ENCODE data around the gene CASP9.

The CASP9 gene

GRCh38 chr1:15546641-15547040, 22.6 kb upstream of the CASP9 start:
- TF ChIP-seq, protein P1, sequence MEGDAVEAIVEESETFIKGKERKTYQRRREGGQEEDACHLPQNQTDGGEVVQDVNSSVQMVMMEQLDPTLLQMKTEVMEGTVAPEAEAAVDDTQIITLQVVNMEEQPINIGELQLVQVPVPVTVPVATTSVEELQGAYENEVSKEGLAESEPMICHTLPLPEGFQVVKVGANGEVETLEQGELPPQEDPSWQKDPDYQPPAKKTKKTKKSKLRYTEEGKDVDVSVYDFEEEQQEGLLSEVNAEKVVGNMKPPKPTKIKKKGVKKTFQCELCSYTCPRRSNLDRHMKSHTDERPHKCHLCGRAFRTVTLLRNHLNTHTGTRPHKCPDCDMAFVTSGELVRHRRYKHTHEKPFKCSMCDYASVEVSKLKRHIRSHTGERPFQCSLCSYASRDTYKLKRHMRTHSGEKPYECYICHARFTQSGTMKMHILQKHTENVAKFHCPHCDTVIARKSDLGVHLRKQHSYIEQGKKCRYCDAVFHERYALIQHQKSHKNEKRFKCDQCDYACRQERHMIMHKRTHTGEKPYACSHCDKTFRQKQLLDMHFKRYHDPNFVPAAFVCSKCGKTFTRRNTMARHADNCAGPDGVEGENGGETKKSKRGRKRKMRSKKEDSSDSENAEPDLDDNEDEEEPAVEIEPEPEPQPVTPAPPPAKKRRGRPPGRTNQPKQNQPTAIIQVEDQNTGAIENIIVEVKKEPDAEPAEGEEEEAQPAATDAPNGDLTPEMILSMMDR (IDR thresholded peaks at IDR 0.05): no peak
- Histone ChIP-seq H3K27ac (no peak overlapping the region), H3K27me3 (no peaks in the 10 kb centered on the region), H3K36me3 (peaks cover 86% of the 10 kb centered on the region), H3K9me3 (no peaks in the 10 kb centered on the region), H3K4me1 (ENCODE audit: control insufficient read depth in 1 of 2, insufficient read depth in 1 of 2, low read depth in 1 of 2, low read length in 1 of 2) (no peaks in the 10 kb centered on the region), H3K4me3 (ENCODE audit: low read depth in 1 of 2, low read length in 1 of 2) (no peak overlapping the region)

DNA sequence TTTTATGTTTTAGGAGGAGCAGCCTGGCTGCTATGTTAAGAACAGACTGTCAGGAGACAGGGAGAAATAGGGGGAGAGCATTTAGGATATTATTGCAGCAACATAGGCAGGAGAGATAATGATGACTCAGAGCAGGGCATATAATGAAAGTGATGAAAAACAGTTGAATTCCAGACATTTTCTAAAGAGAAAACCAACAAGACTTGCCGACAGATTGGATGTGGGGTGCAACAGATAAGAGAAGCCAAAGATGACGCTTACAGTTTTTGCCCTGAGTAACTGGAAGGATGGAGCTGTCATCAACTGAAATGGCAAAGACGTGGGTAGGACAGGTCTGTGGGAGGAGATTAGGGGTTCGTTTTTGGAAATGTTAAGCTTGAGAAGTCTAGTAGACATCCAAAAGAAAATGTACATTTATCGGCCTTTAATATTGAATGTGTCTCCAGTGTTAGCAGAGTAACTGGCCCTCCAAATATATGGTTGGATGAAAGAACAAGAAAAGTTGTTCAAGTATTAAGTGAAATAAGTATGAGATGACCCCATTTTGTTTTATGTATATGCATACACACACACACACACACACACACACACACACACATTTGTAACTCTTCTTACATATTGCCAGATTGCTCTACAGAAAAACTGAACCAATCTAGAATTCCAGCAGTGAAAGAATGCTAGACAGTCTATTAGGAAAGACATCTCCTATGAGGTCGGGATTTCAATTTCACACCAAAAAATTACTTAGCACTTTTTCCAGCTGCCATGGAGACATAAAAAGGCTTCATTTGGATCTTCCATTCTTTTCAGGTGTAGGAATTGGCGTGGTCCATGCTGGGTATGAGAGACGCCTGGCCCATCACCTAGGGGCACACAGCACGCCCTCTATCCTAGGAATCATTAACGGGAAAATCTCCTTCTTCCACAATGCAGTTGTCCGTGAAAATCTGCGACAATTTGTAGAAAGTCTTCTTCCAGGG, 19.9 kb upstream of the CASP9 start:
- H3K4me1 ChIP-seq (ENCODE audit: control insufficient read depth in 1 of 2, insufficient read depth in 1 of 2, low read depth in 1 of 2, low read length in 1 of 2): no peaks in the 10 kb centered on the region
- TF ChIP-seq, protein P1 (IDR thresholded peaks at IDR 0.05): no peak
- H3K9me3 ChIP-seq: no peaks in the 10 kb centered on the region
- H3K27ac ChIP-seq: no peak overlapping the region
- no peak overlapping the region for H3K4me3 ChIP-seq (ENCODE audit: low read depth in 1 of 2, low read length in 1 of 2)
- peaks cover 87% of the 10 kb centered on the region for H3K36me3 ChIP-seq
- no peaks in the 10 kb centered on the region for H3K27me3 ChIP-seq

GRCh38 chr1:15543251-15543588, 19.2 kb upstream of the CASP9 start:
- Histone ChIP-seq H3K4me3 (ENCODE audit: low read depth in 1 of 2, low read length in 1 of 2) (no peak overlapping the region), H3K4me1 (ENCODE audit: control insufficient read depth in 1 of 2, insufficient read depth in 1 of 2, low read depth in 1 of 2, low read length in 1 of 2) (no peaks in the 10 kb centered on the region), H3K36me3 (peaks cover 87% of the 10 kb centered on the region), H3K27ac (no peak overlapping the region), H3K9me3 (no peaks in the 10 kb centered on the region), H3K27me3 (no peaks in the 10 kb centered on the region)
- TF ChIP-seq, protein P1 (IDR thresholded peaks at IDR 0.05): no peak

DNA sequence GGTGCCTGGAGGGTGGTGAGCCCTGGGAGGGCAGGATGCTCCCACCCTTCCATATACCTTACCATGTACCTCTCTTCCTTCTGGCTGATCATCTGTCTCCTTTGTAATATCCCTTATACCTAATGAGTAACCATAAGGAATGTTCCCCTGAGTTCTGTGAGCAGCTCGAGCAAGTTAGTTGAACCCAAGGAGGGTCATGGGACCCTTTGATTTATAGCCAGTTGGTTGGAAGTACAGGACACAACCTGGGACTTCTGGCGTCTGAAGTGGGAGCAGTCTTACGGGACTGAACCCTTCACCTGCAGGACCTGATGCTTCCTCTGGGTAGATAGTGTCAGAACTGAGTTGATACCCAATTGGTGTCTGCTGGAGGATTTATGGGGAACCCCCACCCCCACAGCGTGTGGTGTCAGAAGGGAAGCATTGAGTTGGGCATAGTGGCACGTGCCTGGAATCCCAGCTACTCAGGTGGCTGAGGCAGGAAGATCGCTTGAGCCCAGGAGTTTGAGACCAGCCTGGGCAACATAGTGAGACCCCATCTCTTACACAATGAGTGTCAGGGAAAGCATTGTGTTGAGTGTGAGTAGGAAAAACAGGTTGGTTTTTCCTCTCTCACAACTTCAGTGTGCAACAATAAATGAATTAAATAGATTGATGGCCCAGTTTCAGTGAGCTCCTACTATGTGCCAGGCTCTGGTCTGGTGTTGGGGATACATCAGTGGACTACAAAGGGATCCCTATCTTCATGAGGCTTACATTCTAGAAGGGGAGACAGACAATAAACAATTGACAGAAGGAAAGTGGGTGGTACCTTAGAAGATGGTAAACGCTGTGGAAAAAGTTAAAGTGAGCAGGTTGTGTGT, 18.6 kb upstream of the CASP9 start:
- Histone ChIP-seq H3K36me3 (peaks cover 87% of the 10 kb centered on the region), H3K27ac (no peak overlapping the region), H3K4me3 (ENCODE audit: low read depth in 1 of 2, low read length in 1 of 2) (no peak overlapping the region), H3K27me3 (no peaks in the 10 kb centered on the region), H3K9me3 (no peaks in the 10 kb centered on the region), H3K4me1 (ENCODE audit: control insufficient read depth in 1 of 2, insufficient read depth in 1 of 2, low read depth in 1 of 2, low read length in 1 of 2) (no peaks in the 10 kb centered on the region)
- TF ChIP-seq, protein P1 (IDR thresholded peaks at IDR 0.05): no peak

DNA sequence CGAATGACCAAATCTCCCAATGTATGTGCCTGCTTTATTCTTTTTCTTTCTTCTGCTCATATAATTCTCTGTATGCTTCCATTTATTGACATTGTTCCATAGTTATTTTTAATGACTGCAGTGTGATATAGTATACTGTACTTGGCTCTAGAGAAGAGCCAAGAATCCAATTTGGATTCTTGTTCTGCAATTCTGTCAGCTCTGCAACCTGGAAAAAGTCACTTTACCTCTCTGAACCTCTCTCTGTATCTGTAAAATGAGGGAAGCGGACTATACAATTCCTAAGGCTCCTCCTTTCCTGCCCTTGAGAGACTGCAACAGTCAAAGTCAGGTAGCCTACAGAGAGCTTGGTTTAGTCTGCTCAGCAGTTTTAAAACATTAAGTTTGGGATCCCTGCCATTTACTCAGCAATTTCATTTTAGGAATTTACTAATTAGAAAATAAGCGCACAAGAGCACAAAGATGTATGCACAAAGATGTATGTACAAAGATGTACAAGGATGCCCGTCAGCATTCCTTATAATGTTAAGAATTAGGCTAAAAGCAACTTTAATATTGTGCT, 17.3 kb upstream of the CASP9 start:
- Histone ChIP-seq H3K36me3 (peaks cover 86% of the 10 kb centered on the region), H3K4me3 (ENCODE audit: low read depth in 1 of 2, low read length in 1 of 2) (no peak overlapping the region), H3K27ac (no peak overlapping the region), H3K4me1 (ENCODE audit: control insufficient read depth in 1 of 2, insufficient read depth in 1 of 2, low read depth in 1 of 2, low read length in 1 of 2) (no peaks in the 10 kb centered on the region), H3K9me3 (no peaks in the 10 kb centered on the region), H3K27me3 (no peaks in the 10 kb centered on the region)
- TF ChIP-seq, protein P1 (IDR thresholded peaks at IDR 0.05): no peak
